CD14-positive monocyte (primary cell): Measurements from ENCODE around the gene ATP6V0B. TPM values are rescaled to one million over a fixed set of nuclear protein-coding genes. Genes with fewer than 3 reads are reported as not detected.
A peak's percentile ranks its signal among the peaks of the same experiment; 100 is the strongest.

ENCODE experiments used
- DNase-seq, 3 donors: peaks; one replicate each; pipeline ENCODE4 v3.0.0-alpha.2; 2011 to 2022
- H2AFZ ChIP-seq: 2 replicates; pipeline ENCODE4 v1.6.0; 2012; ENCODE audit warnings: mild to moderate bottlenecking, low read depth, low read length, inconsistent platforms; ENCODE audit not compliant: insufficient read depth, poor library complexity, severe bottlenecking
- H3K27ac ChIP-seq, 2 donors: 1 replicate in 1 of 2; 2 replicates in 1 of 2; pipeline ENCODE4 v1.5.1; 2012 to 2013; ENCODE audit warnings: low read length in 2 of 2, control low read depth in 1 of 2, inconsistent platforms in 1 of 2, low read depth in 1 of 2, mild to moderate bottlenecking in 1 of 2
- H3K27me3 ChIP-seq, 2 donors: one replicate each; pipeline versions ENCODE4 v1.6.0 to v1.6.1; 2011 to 2013; ENCODE audit warnings: low read length in 2 of 2; ENCODE audit not compliant: control insufficient read depth in 2 of 2, insufficient read depth in 2 of 2
- H3K36me3 ChIP-seq, 2 donors: replicated peaks in 1 of 2; 1 replicate in 1 of 2; 2 replicates in 1 of 2; pipeline versions ENCODE4 v1.5.1 to v1.6.1; 2012 to 2013; ENCODE audit warnings: low read length in 2 of 2, control low read depth in 1 of 2, inconsistent platforms in 1 of 2, mild to moderate bottlenecking in 1 of 2; ENCODE audit not compliant: insufficient read depth in 2 of 2, control insufficient read depth in 1 of 2
- H3K4me1 ChIP-seq, 2 donors: 1 replicate in 1 of 2; 2 replicates in 1 of 2; pipeline versions ENCODE4 v1.5.1 to v1.6.1; 2012 to 2013; ENCODE audit warnings: low read length in 2 of 2, control low read depth in 1 of 2, inconsistent platforms in 1 of 2, mild to moderate bottlenecking in 1 of 2, moderate library complexity in 1 of 2; ENCODE audit not compliant: insufficient read depth in 2 of 2, control insufficient read depth in 1 of 2
- H3K4me2 ChIP-seq: replicated peaks from 2 replicates; pipeline ENCODE3; 2012; ENCODE audit warnings: low read length, moderate library complexity, mild to moderate bottlenecking; ENCODE audit not compliant: poor library complexity, severe bottlenecking; ENCODE audit errors: extremely low read depth
- H3K4me3 ChIP-seq, 3 experiments: fragments of 200-600 bp in 1 of 3; sonication (generic) in 1 of 3; replicated peaks in 1 of 3; 1 replicate in 2 of 3; 2 replicates in 1 of 3; pipeline ENCODE4 v1.5.1; 2011 to 2013; ENCODE audit warnings: low read length in 3 of 3, mild to moderate bottlenecking in 3 of 3, control low read depth in 2 of 3, low read depth in 2 of 3, inconsistent platforms in 1 of 3, moderate library complexity in 1 of 3
- H3K79me2 ChIP-seq: 2 replicates; pipeline ENCODE4 v1.6.0; 2012; ENCODE audit warnings: mild to moderate bottlenecking, control low read depth, inconsistent platforms, low read length, moderate library complexity; ENCODE audit not compliant: insufficient read depth
- H3K9ac ChIP-seq: 2 replicates; pipeline ENCODE4 v1.6.0; 2017; ENCODE audit warnings: low read length, mild to moderate bottlenecking; ENCODE audit not compliant: insufficient read depth, poor library complexity, severe bottlenecking
- H3K9me3 ChIP-seq, 2 donors: replicated peaks in 1 of 2; 1 replicate in 1 of 2; 2 replicates in 1 of 2; pipeline versions ENCODE4 v1.5.1 to v1.6.1; 2012 to 2013; ENCODE audit warnings: low read length in 2 of 2, control low read depth in 1 of 2; ENCODE audit not compliant: control insufficient read depth in 1 of 2, insufficient read depth in 1 of 2
- H4K20me1 ChIP-seq: 2 replicates; pipeline ENCODE4 v1.6.0; 2012; ENCODE audit warnings: mild to moderate bottlenecking, low read length, control low read depth, moderate library complexity; ENCODE audit not compliant: insufficient read depth
- H3K27ac Mint-ChIP-seq, 7 donors: one replicate each; pipeline ENCODE4 v1.8.0; 2020; ENCODE audit warnings: mild to moderate bottlenecking in 7 of 7, mixed read lengths in 7 of 7, moderate library complexity in 6 of 7, inconsistent platforms in 2 of 7
- H3K27me3 Mint-ChIP-seq, 3 donors: one replicate each; pipeline ENCODE4 v1.8.0; 2021 to 2022; ENCODE audit warnings: low read depth in 3 of 3, mild to moderate bottlenecking in 3 of 3, mixed read lengths in 3 of 3, moderate library complexity in 3 of 3, inconsistent platforms in 1 of 3
- H3K36me3 Mint-ChIP-seq, 2 donors: one replicate each; pipeline ENCODE4 v1.8.0; 2020; ENCODE audit warnings: mixed read lengths in 2 of 2, inconsistent platforms in 1 of 2, mild to moderate bottlenecking in 1 of 2
- H3K4me1 Mint-ChIP-seq: one replicate; pipeline ENCODE4 v1.8.0; 2020; ENCODE audit warnings: mild to moderate bottlenecking, mixed read lengths
- H3K4me3 Mint-ChIP-seq, 2 donors: one replicate each; pipeline ENCODE4 v1.8.0; 2020; ENCODE audit warnings: mild to moderate bottlenecking in 2 of 2, mixed read lengths in 2 of 2, moderate library complexity in 1 of 2
- H3K9me3 Mint-ChIP-seq, 7 donors: one replicate each; pipeline ENCODE4 v1.8.0; 2020 to 2022; ENCODE audit warnings: mixed read lengths in 7 of 7, mild to moderate bottlenecking in 6 of 7, moderate library complexity in 6 of 7, inconsistent platforms in 2 of 7
- CTCF ChIP-seq: fragments of 200-600 bp; IDR thresholded peaks from one replicate; pipeline ENCODE4 v1.8.0; 2022; ENCODE audit warnings: antibody characterized with exemption, mild to moderate bottlenecking
- WGBS: methylation state at CpG from one replicate; pipeline ENCODE4 v1.1.5; 2013; ENCODE audit warnings: missing lambda C conversion rate; ENCODE audit not compliant: insufficient coverage; 5-methylcytosine and 5-hydroxymethylcytosine counted together
- intact Hi-C, 2 donors: fragments of 100-400 bp; cut with micrococcal nuclease; formaldehyde crosslinking; loops; one replicate each; pipeline versions ENCODE4 v1.15.0 to v1.15.1; 2023
- polyA plus RNA-seq, 3 donors: library from polyadenylated mRNA; depleted of rRNA in 1 of 3; unstranded in 2 of 3; stranded (reverse) in 1 of 3; fragments of 300-500 nt in 2 of 3; fragments of >200 nt in 1 of 3; fragmentation: Illumina TruSeq in 2 of 3; gene quantifications; 1 replicate in 2 of 3; 2 replicates in 1 of 3; pipeline ENCODE4 v1.2.3, GENCODE V29; 2012 to 2021

ATP6V0B gene
- polyA plus RNA-seq, 3 donors: 465 to 1,219 (median 954) TPM

- H3K27me3 Mint-ChIP-seq: peaks cover 4 to 8% (median 6%) of the 10 kb centered on the region in 3 donors
- TF ChIP-seq CTCF: no peak
- H3K9ac ChIP-seq: peak overlapping the region; percentile 100
- peaks cover 37 to 40% of the 10 kb centered on the region in 2 donors for H3K36me3 Mint-ChIP-seq
- no peak overlapping the region for H2AFZ ChIP-seq
- H3K4me1 ChIP-seq: peaks cover 43 to 57% of the 10 kb centered on the region in 2 donors
- peaks cover 53% of the 10 kb centered on the region for H3K4me1 Mint-ChIP-seq
- peaks cover 0 to 1% (median 0%) of the 10 kb centered on the region in 7 donors for H3K9me3 Mint-ChIP-seq
- no peaks in the 10 kb centered on the region for H3K9me3 ChIP-seq
- peaks cover 45% of the 10 kb centered on the region for H4K20me1 ChIP-seq
- peak overlapping the region; percentile 97 to 99 for H3K27ac ChIP-seq
- H3K27ac Mint-ChIP-seq: peak overlapping the region in 6 of 7 donors; percentile 0 to 97 (median 95)
- DNase-seq: no peak
- H3K36me3 ChIP-seq: peaks cover 25 to 37% of the 10 kb centered on the region in 2 donors
- intact Hi-C loops: loop anchor here in 1 of 2 donors (10.0 kb wide), 2 partner anchors 321 to 379 kb away; partner anchors contain the start of genes ERI3 and KDM4A
- peaks cover 37% of the 10 kb centered on the region for H3K79me2 ChIP-seq
- no peaks in the 10 kb centered on the region for H3K27me3 ChIP-seq
- H3K4me2 ChIP-seq: peak overlapping the region; percentile 79
- WGBS: no CpG with 5 or more reads among the region's 4 CpGs
- H3K4me3 ChIP-seq: peak overlapping the region; percentile 86 to 98 (median 97)
- H3K4me3 Mint-ChIP-seq: peak overlapping the region; percentile 98 to 99
These were observed 1.3 kb downstream of the ATP6V0B start for GRCh38 chr1:43976045-43976444.

GRCh38 chr1:43976890-43977289 is 2.1 kb downstream of the ATP6V0B start:
- Mint-ChIP-seq H3K4me3 (peak overlapping the region; percentile 29 to 99), H3K27ac (peak overlapping the region in 5 of 7 donors; percentile 30 to 82 (median 61)), H3K9me3 (peaks cover 0 to 1% (median 0%) of the 10 kb centered on the region in 7 donors), H3K36me3 (peaks cover 37 to 39% of the 10 kb centered on the region in 2 donors), H3K27me3 (peaks cover 4 to 8% (median 6%) of the 10 kb centered on the region in 3 donors), H3K4me1 (peaks cover 54% of the 10 kb centered on the region)
- H3K27me3 ChIP-seq: no peaks in the 10 kb centered on the region
- 100% methylated on average over 5 of the region's 8 CpGs for WGBS
- no peak overlapping the region for H2AFZ ChIP-seq
- peaks cover 35% of the 10 kb centered on the region for H3K79me2 ChIP-seq
- H3K9me3 ChIP-seq: no peaks in the 10 kb centered on the region
- H4K20me1 ChIP-seq: peaks cover 45% of the 10 kb centered on the region
- H3K36me3 ChIP-seq: peaks cover 25 to 35% of the 10 kb centered on the region in 2 donors
- H3K4me1 ChIP-seq: peaks cover 43 to 57% of the 10 kb centered on the region in 2 donors
- H3K9ac ChIP-seq: no peak overlapping the region
- H3K4me2 ChIP-seq: peak overlapping the region; percentile 79
- peak overlapping the region in 1 of 2 donors; percentile 46 for H3K27ac ChIP-seq
- intact Hi-C loops: loop anchor here in 1 of 2 donors (10.0 kb wide), 2 partner anchors 322 to 378 kb away; partner anchors contain the start of genes ERI3 and KDM4A
- no peak for TF ChIP-seq CTCF
- H3K4me3 ChIP-seq: peak overlapping the region in 1 of 3 experiments; percentile 98
- DNase-seq: no peak
